ENCODE data around the gene SOX12. TPM values are rescaled to one million over a fixed set of nuclear protein-coding genes. Genes with fewer than 3 reads are reported as not detected.

Gene SOX12
- total and polyA plus RNA-seq, 4 donors: 2.7 to 15.9 (median 5.4) TPM

DNA sequence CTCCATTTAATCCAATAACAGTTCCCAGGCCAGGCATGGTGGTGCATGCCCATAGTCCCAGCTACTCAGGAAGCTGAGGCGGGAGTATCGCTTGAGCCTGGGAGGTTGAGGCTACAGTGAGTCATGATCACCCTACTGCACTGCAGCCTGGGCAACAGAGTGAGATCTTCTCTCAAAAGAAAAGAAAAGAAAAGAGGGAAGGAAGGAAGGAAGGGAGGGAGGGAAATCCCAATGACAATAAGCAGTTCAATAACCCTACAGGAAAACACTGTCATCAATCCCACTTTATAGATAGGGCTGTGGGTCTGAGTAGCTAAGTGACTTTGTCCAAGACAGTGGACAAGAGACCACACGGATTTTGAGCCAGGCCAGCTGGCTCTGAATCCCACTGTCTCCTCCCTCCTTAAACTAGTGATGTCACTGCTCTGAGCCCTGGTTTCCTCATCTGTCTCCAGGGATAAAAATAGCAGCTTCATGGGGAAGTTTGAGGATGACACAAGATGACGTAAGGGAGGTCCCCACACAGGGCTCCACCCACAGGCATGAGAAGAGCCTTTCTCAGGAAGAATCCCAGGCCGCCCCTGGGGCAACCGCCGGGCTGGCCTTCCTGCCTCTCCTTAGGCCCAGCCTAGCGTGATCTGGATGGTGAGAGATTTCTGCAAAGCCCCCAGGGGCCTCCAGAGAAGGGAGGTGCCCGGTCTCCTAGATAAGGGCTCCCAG lies 48.0 kb downstream of the SOX12 start:
- WGBS, 2 donors: 44 to 54% methylated on average over 9 of the region's 9 CpGs
- Histone ChIP-seq H3K9me3 (ENCODE audit: control insufficient read depth in 4 of 4, insufficient read depth in 3 of 4, low read length in 3 of 4) (no peaks in the 10 kb centered on the region), H3K27ac (ENCODE audit: low read depth in 1 of 2, low read length in 1 of 2) (peak overlapping the region in 1 of 2 donors; percentile 86), H3K4me3 (no peak overlapping the region), H3K27me3 (ENCODE audit: control insufficient read depth in 3 of 3, insufficient read depth in 3 of 3, low read length in 2 of 3) (no peaks in the 10 kb centered on the region), H3K4me1 (ENCODE audit: control insufficient read depth in 5 of 5, insufficient read depth in 5 of 5, low read length in 5 of 5) (peaks cover 0 to 27% (median 15%) of the 10 kb centered on the region in 5 donors), H3K9ac (ENCODE audit: insufficient read depth in 1 of 2, low read length in 2 of 2) (no peak overlapping the region), H3K36me3 (ENCODE audit: control insufficient read depth in 4 of 4, insufficient read depth in 4 of 4, low read length in 4 of 4) (no peaks in the 10 kb centered on the region)
- DNase-seq: peak in 2 of 3 donors; percentile 48 to 65
- ATAC-seq (ENCODE audit: insufficient read depth, low FRiP score): peak; percentile 37
- TF ChIP-seq, protein P1, sequence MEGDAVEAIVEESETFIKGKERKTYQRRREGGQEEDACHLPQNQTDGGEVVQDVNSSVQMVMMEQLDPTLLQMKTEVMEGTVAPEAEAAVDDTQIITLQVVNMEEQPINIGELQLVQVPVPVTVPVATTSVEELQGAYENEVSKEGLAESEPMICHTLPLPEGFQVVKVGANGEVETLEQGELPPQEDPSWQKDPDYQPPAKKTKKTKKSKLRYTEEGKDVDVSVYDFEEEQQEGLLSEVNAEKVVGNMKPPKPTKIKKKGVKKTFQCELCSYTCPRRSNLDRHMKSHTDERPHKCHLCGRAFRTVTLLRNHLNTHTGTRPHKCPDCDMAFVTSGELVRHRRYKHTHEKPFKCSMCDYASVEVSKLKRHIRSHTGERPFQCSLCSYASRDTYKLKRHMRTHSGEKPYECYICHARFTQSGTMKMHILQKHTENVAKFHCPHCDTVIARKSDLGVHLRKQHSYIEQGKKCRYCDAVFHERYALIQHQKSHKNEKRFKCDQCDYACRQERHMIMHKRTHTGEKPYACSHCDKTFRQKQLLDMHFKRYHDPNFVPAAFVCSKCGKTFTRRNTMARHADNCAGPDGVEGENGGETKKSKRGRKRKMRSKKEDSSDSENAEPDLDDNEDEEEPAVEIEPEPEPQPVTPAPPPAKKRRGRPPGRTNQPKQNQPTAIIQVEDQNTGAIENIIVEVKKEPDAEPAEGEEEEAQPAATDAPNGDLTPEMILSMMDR (IDR thresholded peaks at IDR 0.05; ENCODE audit: control extremely low read depth, extremely low read depth): no peak

DNA sequence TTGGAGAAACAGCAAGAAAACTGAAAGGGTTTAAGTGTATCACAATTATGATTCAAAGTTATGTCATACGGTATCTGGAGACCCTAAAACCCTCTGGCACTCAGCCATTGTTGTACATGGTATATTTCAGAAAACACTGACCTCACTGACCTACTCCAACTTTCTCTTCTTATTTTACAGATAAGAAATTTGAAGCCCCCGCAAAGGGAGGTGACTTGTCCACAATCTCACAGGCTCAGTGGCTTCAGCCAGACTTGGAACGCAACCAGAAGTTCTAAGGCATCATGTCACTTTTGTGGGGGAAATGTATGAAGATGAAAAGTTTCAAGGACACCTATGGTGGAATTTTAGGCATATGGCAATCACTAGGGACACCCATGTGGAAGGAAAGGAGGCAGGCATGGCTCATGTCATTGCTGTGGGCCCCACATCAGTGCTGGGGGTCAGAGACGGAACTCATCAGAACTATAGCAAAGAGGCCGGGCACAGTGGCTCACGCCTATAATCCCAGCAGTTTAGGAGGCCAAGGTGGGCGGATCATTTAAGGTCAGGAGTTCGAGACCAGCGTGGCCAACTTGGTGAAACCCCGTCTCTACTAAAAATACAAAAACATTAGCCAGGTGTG lies 50.0 kb downstream of the SOX12 start:
- Histone ChIP-seq H3K4me3 (no peak overlapping the region), H3K9me3 (ENCODE audit: control insufficient read depth in 4 of 4, insufficient read depth in 3 of 4, low read length in 3 of 4) (no peaks in the 10 kb centered on the region), H3K36me3 (ENCODE audit: control insufficient read depth in 4 of 4, insufficient read depth in 4 of 4, low read length in 4 of 4) (no peaks in the 10 kb centered on the region), H3K4me1 (ENCODE audit: control insufficient read depth in 5 of 5, insufficient read depth in 5 of 5, low read length in 5 of 5) (peaks cover 0 to 18% (median 15%) of the 10 kb centered on the region in 5 donors), H3K9ac (ENCODE audit: insufficient read depth in 1 of 2, low read length in 2 of 2) (no peak overlapping the region), H3K27ac (ENCODE audit: low read depth in 1 of 2, low read length in 1 of 2) (no peak overlapping the region), H3K27me3 (ENCODE audit: control insufficient read depth in 3 of 3, insufficient read depth in 3 of 3, low read length in 2 of 3) (no peaks in the 10 kb centered on the region)
- ATAC-seq (ENCODE audit: insufficient read depth, low FRiP score) (no peak), DNase-seq (no peak)
- WGBS, 2 donors: 90 to 92% methylated on average over 10 of the region's 10 CpGs
- TF ChIP-seq, protein P1 (IDR thresholded peaks at IDR 0.05; ENCODE audit: control extremely low read depth, extremely low read depth): no peak

- Histone ChIP-seq H3K4me1 (ENCODE audit: control insufficient read depth in 5 of 5, insufficient read depth in 5 of 5, low read length in 5 of 5) (peaks cover 0 to 16% (median 12%) of the 10 kb centered on the region in 5 donors), H3K9me3 (ENCODE audit: control insufficient read depth in 4 of 4, insufficient read depth in 3 of 4, low read length in 3 of 4) (no peaks in the 10 kb centered on the region), H3K27ac (ENCODE audit: low read depth in 1 of 2, low read length in 1 of 2) (no peak overlapping the region), H3K9ac (ENCODE audit: insufficient read depth in 1 of 2, low read length in 2 of 2) (no peak overlapping the region), H3K4me3 (no peak overlapping the region), H3K27me3 (ENCODE audit: control insufficient read depth in 3 of 3, insufficient read depth in 3 of 3, low read length in 2 of 3) (no peaks in the 10 kb centered on the region), H3K36me3 (ENCODE audit: control insufficient read depth in 4 of 4, insufficient read depth in 4 of 4, low read length in 4 of 4) (no peaks in the 10 kb centered on the region)
- DNase-seq (no peak), ATAC-seq (ENCODE audit: insufficient read depth, low FRiP score) (no peak)
- 35 to 50% methylated on average over 2 of the region's 2 CpGs for WGBS, 2 donors
- TF ChIP-seq, protein P1 (IDR thresholded peaks at IDR 0.05; ENCODE audit: control extremely low read depth, extremely low read depth): no peak
These were observed 50.7 kb downstream of the SOX12 start for GRCh38 chr20:376089-376488.

Measured in lung (tissue), 12 donors.